K562 (cell line): ENCODE results near the gene USP35. TPM values are rescaled to one million over a fixed set of nuclear protein-coding genes. Genes with fewer than 3 reads are reported as not detected.

Experiments used
- ATF1 ChIP-seq, 2 experiments: fragments of 450-650 bp in 1 of 2; IDR thresholded peaks; 2 replicates each; pipeline ENCODE4 v1.6.1; 2016; ENCODE audit warnings: missing compliant biosample characterization in 1 of 2, missing genetic modification characterization in 1 of 2
- BRF2 ChIP-seq: IDR thresholded peaks from 3 replicates; pipeline ENCODE4 v1.6.1; 2011; ENCODE audit warnings: borderline replicate concordance, mild to moderate bottlenecking; ENCODE audit not compliant: insufficient read length, insufficient read depth
- CBFA2T2 ChIP-seq: fragments of 450-650 bp; conservative IDR thresholded peaks from 2 replicates; pipeline ENCODE4 v1.6.1; 2017; ENCODE audit warnings: mild to moderate bottlenecking
- HMG20A ChIP-seq: fragments of 450-650 bp; formaldehyde crosslinking; conservative IDR thresholded peaks from 2 replicates; pipeline ENCODE4 v1.4.0; 2020; ENCODE audit warnings: mild to moderate bottlenecking, mixed read lengths
- HNRNPH1 ChIP-seq: fragments of 200-400 bp; formaldehyde crosslinking; optimal IDR thresholded peaks from 2 replicates; pipeline ENCODE3; 2017; ENCODE audit warnings: low read depth, mild to moderate bottlenecking, low read length, moderate library complexity
- IRF2 ChIP-seq: sonication (generic); formaldehyde crosslinking; IDR thresholded peaks from 2 replicates; pipeline ENCODE4 v1.8.1; 2022; ENCODE audit warnings: mild to moderate bottlenecking, missing genetic modification reagents
- MAZ ChIP-seq, 2 experiments: fragments of 450-650 bp in 1 of 2; sonication (generic) in 1 of 2; formaldehyde crosslinking; IDR thresholded peaks in 1 of 2; conservative IDR thresholded peaks in 1 of 2; 2 replicates each; pipeline versions ENCODE4 v1.4.0 to v1.5.0; 2020; ENCODE audit warnings: mild to moderate bottlenecking in 1 of 2, missing genetic modification reagents in 1 of 2
- MCM7 ChIP-seq, 2 experiments: fragments of 450-650 bp; IDR thresholded peaks; 2 replicates each; pipeline ENCODE4 v1.6.1; 2016 to 2018
- MLLT1 ChIP-seq, 2 experiments: fragments of 450-650 bp; IDR thresholded peaks; 2 replicates each; pipeline ENCODE4 v1.6.1; 2016
- NFE2 ChIP-seq: IDR thresholded peaks from 2 replicates; pipeline ENCODE4 v1.6.1; 2014; ENCODE audit warnings: antibody characterized with exemption, low read depth
- POLR2AphosphoS2 ChIP-seq: IDR thresholded peaks from 2 replicates; pipeline ENCODE4 v1.6.1; 2012; ENCODE audit warnings: low read length, improper control_type of control experiment
- RBM25 ChIP-seq: fragments of 200-400 bp; formaldehyde crosslinking; IDR thresholded peaks from 2 replicates; pipeline ENCODE4 v1.6.1; 2018; ENCODE audit warnings: low read length, low read depth, moderate library complexity; ENCODE audit not compliant: severe bottlenecking
- SETDB1 ChIP-seq: IDR thresholded peaks from one replicate; pipeline ENCODE4 v1.6.1; 2012; ENCODE audit warnings: low read length, control low read depth, inconsistent platforms
- SMARCC2 ChIP-seq: fragments of 450-650 bp; IDR thresholded peaks from 2 replicates; pipeline ENCODE4 v1.6.1; 2017; ENCODE audit warnings: antibody characterized with exemption, moderate library complexity, mild to moderate bottlenecking, low read depth
- TARDBP ChIP-seq: fragments of 450-650 bp; IDR thresholded peaks from 2 replicates; pipeline ENCODE4 v1.6.1; 2016
- TBP ChIP-seq: optimal IDR thresholded peaks from 2 replicates; pipeline ENCODE3; 2011; ENCODE audit warnings: low read depth, low read length, improper control_type of control experiment
- TFAM ChIP-seq: fragments of 250-450 bp; sonication (Bioruptor Pico); conservative IDR thresholded peaks from 2 replicates; pipeline ENCODE4 v1.5.0; 2021; ENCODE audit warnings: mild to moderate bottlenecking, moderate library complexity
- XRCC5 ChIP-seq: fragments of 200-400 bp; formaldehyde crosslinking; IDR thresholded peaks from 2 replicates; pipeline ENCODE4 v1.6.1; 2017; ENCODE audit warnings: low read depth, mild to moderate bottlenecking, low read length
- ZBTB33 ChIP-seq: sonication (generic); formaldehyde crosslinking; IDR thresholded peaks from 2 replicates; pipeline ENCODE4 v1.8.1; 2023; ENCODE audit warnings: mild to moderate bottlenecking, missing genetic modification reagents
- ZNF511 ChIP-seq: sonication (generic); formaldehyde crosslinking; IDR thresholded peaks from 2 replicates; pipeline ENCODE4 v1.8.0; 2022; ENCODE audit warnings: mild to moderate bottlenecking, missing genetic modification reagents
- ZNF57 ChIP-seq: fragments of 450-650 bp; formaldehyde crosslinking; IDR thresholded peaks from 2 replicates; pipeline ENCODE4 v1.4.0; 2020; ENCODE audit warnings: mild to moderate bottlenecking, moderate library complexity
- ZNF75A ChIP-seq: fragments of 450-650 bp; formaldehyde crosslinking; IDR thresholded peaks from 2 replicates; pipeline ENCODE4 v1.4.0; 2020; ENCODE audit warnings: mild to moderate bottlenecking
- polyA plus RNA-seq, 8 experiments: library from polyadenylated mRNA; depleted of rRNA in 4 of 8; stranded (reverse) in 5 of 8; unstranded in 3 of 8; fragments of >200 nt; fragmentation: Nextera tagmentation in 2 of 8; fragmentation: Illumina TruSeq in 1 of 8; extraction: Ambion mirVana in 2 of 8; extraction: Trizol in 1 of 8; gene quantifications; 2 replicates each; pipeline versions ENCODE4 v1.2.1 to v1.2.3, GENCODE V29; 2011 to 2014; ENCODE audit warnings: inconsistent platforms in 1 of 8, missing spikeins in 1 of 8
- total RNA-seq, 7 experiments: library from RNA; depleted of rRNA in 6 of 7; stranded (reverse); fragments of >200 nt in 6 of 7; fragmentation: Illumina TruSeq in 2 of 7; extraction: Trizol in 2 of 7; gene quantifications; 2 replicates each; pipeline versions ENCODE4 v1.2.1 to v1.2.3, GENCODE V29; 2011 to 2021; ENCODE audit warnings: low replicate concordance in 1 of 7

USP35 gene
- total and polyA plus RNA-seq, 9 of the 15 experiments (the other 6 are each of a cell fraction or from before 2014, with no cell fraction given), result 0.01 to 4.8 (median 3.6) TPM

GRCh38 chr11:78139422-78140391, 49.0 kb upstream of the USP35 start, which contains the start of gene ALG8 (continued):
- TF ChIP-seq MLLT1 (IDR thresholded peaks at IDR 0.05) (no peak), ATF1 (CRISPR knock-in tag; IDR thresholded peaks at IDR 0.05) (no peak), ATF1 (tag; IDR thresholded peaks at IDR 0.05) (peak; percentile 65), IRF2 (CRISPR knock-in tag) (no peak), MCM7 (IDR thresholded peaks at IDR 0.05) (no peak), TFAM (no peak), HNRNPH1 (no peak), POLR2AphosphoS2 (no peak; the same call in 1 of the 2 replicates), ZBTB33 (CRISPR knock-in tag) (peak; percentile 22; the same call in 1 of the 2 replicates), ZNF57 (CRISPR knock-in tag) (no peak), ZNF75A (CRISPR knock-in tag) (no peak), TBP (peak; percentile 89), SETDB1 (no peak), NFE2 (peak; percentile 74; the same call in 1 of the 2 replicates), CBFA2T2 (no peak), HMG20A (no peak), XRCC5 (peak; percentile 26; the same call in 1 of the 2 replicates), TARDBP (no peak), BRF2 (no peak), RBM25 (no peak), MAZ (CRISPR knock-in tag; conservative IDR thresholded peaks at IDR 0.05 in 1 of 2, IDR thresholded peaks at IDR 0.05 in 1 of 2) (peak; percentile 25 to 70; a peak in 2 of 4 replicates), ZNF511 (CRISPR knock-in tag) (peak; percentile 57), SMARCC2 (peak; percentile 20; the same call in 1 of the 2 replicates)
